Karpas-422 (cell line): ENCODE measurements around the gene GDPD2. TPM values are rescaled to one million over a fixed set of nuclear protein-coding genes. Genes with fewer than 3 reads are reported as not detected.
"Not testable (repeated sequence)": the region's sequence is repeated elsewhere in the genome, so short reads cannot be mapped to it uniquely, and the experiment has no call there.

ENCODE experiments used
- DNase-seq: peaks from one replicate; pipeline ENCODE4 v3.0.0-alpha.2; 2015
- H2AFZ ChIP-seq: fragments of 200-600 bp; sonication (generic); 2 replicates; pipeline ENCODE4 v1.6.1; 2014; ENCODE audit warnings: antibody characterized with exemption, low read length, mixed read lengths
- H3K27ac ChIP-seq: fragments of 200-600 bp; sonication (generic); 2 replicates; pipeline ENCODE4 v1.5.1; 2014; ENCODE audit warnings: mild to moderate bottlenecking, low read length, moderate library complexity
- H3K27me3 ChIP-seq: fragments of 200-600 bp; sonication (generic); 2 replicates; pipeline ENCODE4 v1.6.1; 2014; ENCODE audit warnings: low read length, mixed read lengths
- H3K36me3 ChIP-seq: fragments of 200-600 bp; sonication (generic); 2 replicates; pipeline ENCODE4 v1.6.1; 2014; ENCODE audit warnings: low read length, mixed read lengths; ENCODE audit not compliant: insufficient read depth
- H3K4me1 ChIP-seq: fragments of 200-600 bp; sonication (generic); 2 replicates; pipeline ENCODE4 v1.6.1; 2014; ENCODE audit warnings: mild to moderate bottlenecking, low read length, mixed read lengths
- H3K4me2 ChIP-seq: fragments of 200-600 bp; sonication (generic); 2 replicates; pipeline ENCODE4 v1.6.1; 2014; ENCODE audit warnings: low read length, low read depth, mild to moderate bottlenecking; ENCODE audit not compliant: poor library complexity, severe bottlenecking
- H3K4me3 ChIP-seq: fragments of 200-600 bp; sonication (generic); 2 replicates; pipeline ENCODE4 v1.5.1; 2014; ENCODE audit warnings: mild to moderate bottlenecking, antibody characterized with exemption, low read length, mixed read lengths
- H3K79me2 ChIP-seq: fragments of 200-600 bp; sonication (generic); 2 replicates; pipeline ENCODE4 v1.6.1; 2014; ENCODE audit warnings: mild to moderate bottlenecking, low read length, mixed read lengths
- H3K9ac ChIP-seq: fragments of 200-600 bp; sonication (generic); 2 replicates; pipeline ENCODE4 v1.6.0; 2014; ENCODE audit warnings: low read length
- H3K9me2 ChIP-seq: fragments of 200-600 bp; sonication (generic), shearing (Covaris generic); replicated peaks from 2 replicates; pipeline ENCODE4 v1.6.0; 2014; ENCODE audit warnings: mild to moderate bottlenecking, low read length, moderate library complexity; ENCODE audit not compliant: insufficient read depth
- H3K9me3 ChIP-seq: fragments of 300-700, 200-600 bp; sonication (generic); 2 replicates; pipeline ENCODE4 v1.6.1; 2014; ENCODE audit warnings: low read length, mixed read lengths
- H4K20me1 ChIP-seq: fragments of 200-600 bp; sonication (generic); 2 replicates; pipeline ENCODE4 v1.6.1; 2014; ENCODE audit warnings: mild to moderate bottlenecking, antibody characterized with exemption, low read length, low read depth; ENCODE audit not compliant: insufficient read depth
- total RNA-seq: library from RNA; depleted of rRNA; stranded (reverse); fragments of >200 nt; shearing (Covaris generic); gene quantifications from 2 replicates; pipeline ENCODE4 v1.2.3, GENCODE V29; 2014; ENCODE audit warnings: low replicate concordance; rRNA removed

The GDPD2 gene, protein sequence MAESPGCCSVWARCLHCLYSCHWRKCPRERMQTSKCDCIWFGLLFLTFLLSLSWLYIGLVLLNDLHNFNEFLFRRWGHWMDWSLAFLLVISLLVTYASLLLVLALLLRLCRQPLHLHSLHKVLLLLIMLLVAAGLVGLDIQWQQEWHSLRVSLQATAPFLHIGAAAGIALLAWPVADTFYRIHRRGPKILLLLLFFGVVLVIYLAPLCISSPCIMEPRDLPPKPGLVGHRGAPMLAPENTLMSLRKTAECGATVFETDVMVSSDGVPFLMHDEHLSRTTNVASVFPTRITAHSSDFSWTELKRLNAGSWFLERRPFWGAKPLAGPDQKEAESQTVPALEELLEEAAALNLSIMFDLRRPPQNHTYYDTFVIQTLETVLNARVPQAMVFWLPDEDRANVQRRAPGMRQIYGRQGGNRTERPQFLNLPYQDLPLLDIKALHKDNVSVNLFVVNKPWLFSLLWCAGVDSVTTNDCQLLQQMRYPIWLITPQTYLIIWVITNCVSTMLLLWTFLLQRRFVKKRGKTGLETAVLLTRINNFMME
- not detected in 2 replicates for total RNA-seq

- H3K79me2 ChIP-seq, result no peaks in the 10 kb centered on the region
- H3K4me1 ChIP-seq, result no peaks in the 10 kb centered on the region
- no peak within 1 kb of the TSS for H3K27ac ChIP-seq
- no peaks in the 10 kb centered on the region for H3K9me3 ChIP-seq
- no peak within 1 kb of the TSS for H2AFZ ChIP-seq
- H4K20me1 ChIP-seq, result no peaks in the 10 kb centered on the region
- no peak within 1 kb of the TSS for H3K9ac ChIP-seq
- H3K36me3 ChIP-seq, result no peaks in the 10 kb centered on the region
- peak; percentile 42 for DNase-seq
- H3K4me3 ChIP-seq, result no peak within 1 kb of the TSS
- no peaks in the 10 kb centered on the region for H3K9me2 ChIP-seq
- no peaks in the 10 kb centered on the region for H3K27me3 ChIP-seq
- H3K4me2 ChIP-seq, result no peak within 1 kb of the TSS
These were observed at the start of gene GDPD2 for GRCh38 chrX:70422851-70423341. Gene GDPD2, plus strand, starts transcription at chrX:70423314. Its CDS starts 1,671 bp downstream, at chrX:70424985.

GRCh38 chrX:70386235-70386634 is 36.9 kb upstream of the GDPD2 start:
- no peak for DNase-seq
- Histone ChIP-seq H3K79me2 (no peaks in the 10 kb centered on the region), H3K27me3 (no peaks in the 10 kb centered on the region), H3K4me2 (no peak overlapping the region), H2AFZ (no peak overlapping the region), H3K9me3 (peaks cover 7% of the 10 kb centered on the region), H3K4me1 (no peaks in the 10 kb centered on the region), H3K4me3 (no peak overlapping the region), H4K20me1 (no peaks in the 10 kb centered on the region), H3K9me2 (no peaks in the 10 kb centered on the region), H3K27ac (no peak overlapping the region), H3K9ac (no peak overlapping the region), H3K36me3 (peaks cover 14% of the 10 kb centered on the region)

DNA sequence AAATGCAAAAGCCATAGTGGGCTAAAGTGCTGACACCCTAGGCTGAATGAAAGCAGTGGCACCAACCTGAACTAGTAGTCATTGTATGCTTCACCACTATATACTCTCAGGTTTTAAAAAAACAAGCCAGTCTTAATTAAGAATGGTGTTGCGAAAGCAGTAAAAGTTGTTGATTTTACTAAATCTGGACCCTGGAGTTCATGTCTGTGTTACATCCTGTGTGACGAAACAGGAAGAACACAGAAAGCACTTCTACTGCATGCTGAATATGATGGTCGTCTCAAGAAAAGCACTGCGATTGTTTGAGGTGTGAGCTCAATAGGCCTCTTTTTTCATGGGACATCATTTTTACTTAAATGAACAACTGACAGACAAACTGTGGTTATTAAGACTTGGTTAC is 24.2 kb upstream of the GDPD2 start:
- Histone ChIP-seq H3K27ac (no peak overlapping the region), H3K4me1 (no peaks in the 10 kb centered on the region), H3K79me2 (no peaks in the 10 kb centered on the region), H3K4me3 (no peak overlapping the region), H3K9ac (no peak overlapping the region), H3K9me3 (no peaks in the 10 kb centered on the region; the same call in 1 of the 2 replicates), H3K36me3 (peaks cover 24% of the 10 kb centered on the region), H3K27me3 (no peaks in the 10 kb centered on the region), H3K9me2 (no peaks in the 10 kb centered on the region), H4K20me1 (no peaks in the 10 kb centered on the region), H3K4me2 (no peak overlapping the region), H2AFZ (no peak overlapping the region)
- no peak for DNase-seq

GRCh38 chrX:70400181-70400580 is 22.9 kb upstream of the GDPD2 start:
- not testable (repeated sequence) for H3K79me2 ChIP-seq, H4K20me1 ChIP-seq, H3K27me3 ChIP-seq, H3K4me3 ChIP-seq, H3K4me1 ChIP-seq, H3K4me2 ChIP-seq, H3K9ac ChIP-seq, DNase-seq, H3K9me3 ChIP-seq, H3K9me2 ChIP-seq, H2AFZ ChIP-seq, H3K27ac ChIP-seq
- H3K36me3 ChIP-seq, result peaks cover 21% of the 10 kb centered on the region

- Histone ChIP-seq H4K20me1 (no peaks in the 10 kb centered on the region), H3K9me3 (no peaks in the 10 kb centered on the region; the same call in 1 of the 2 replicates), H3K27me3 (no peaks in the 10 kb centered on the region), H2AFZ (no peak overlapping the region), H3K4me3 (no peak overlapping the region), H3K9ac (no peak overlapping the region), H3K4me1 (no peaks in the 10 kb centered on the region), H3K27ac (no peak overlapping the region), H3K79me2 (no peaks in the 10 kb centered on the region), H3K4me2 (no peak overlapping the region), H3K36me3 (peaks cover 21% of the 10 kb centered on the region), H3K9me2 (no peaks in the 10 kb centered on the region)
- no peak for DNase-seq
These were observed 20.4 kb upstream of the GDPD2 start for GRCh38 chrX:70402721-70403120.

DNA sequence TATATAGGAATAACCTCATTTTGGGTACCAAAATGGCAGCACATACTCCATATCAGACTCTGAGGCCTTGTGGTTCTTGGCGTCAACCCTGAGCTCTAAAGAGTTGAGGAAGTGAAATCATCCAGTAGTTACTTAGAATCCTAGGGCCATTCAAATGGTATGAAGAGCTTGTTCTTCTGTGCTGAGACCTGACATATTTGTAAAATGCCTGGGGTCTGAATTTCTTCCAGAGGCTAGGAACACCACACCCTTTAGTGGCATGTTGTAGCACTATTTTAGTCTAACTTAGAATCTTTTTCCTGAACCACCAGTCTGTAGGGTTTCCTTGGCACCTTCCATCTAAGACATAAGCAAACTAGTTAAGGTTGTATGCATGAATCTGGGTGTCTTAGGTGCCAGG is 18.1 kb upstream of the GDPD2 start:
- H4K20me1 ChIP-seq, result no peaks in the 10 kb centered on the region
- no peaks in the 10 kb centered on the region for H3K9me2 ChIP-seq
- DNase-seq, result no peak
- H2AFZ ChIP-seq, result no peak overlapping the region
- H3K79me2 ChIP-seq, result no peaks in the 10 kb centered on the region
- H3K4me1 ChIP-seq, result no peaks in the 10 kb centered on the region
- no peak overlapping the region for H3K4me3 ChIP-seq
- H3K9ac ChIP-seq, result no peak overlapping the region
- peaks cover 21% of the 10 kb centered on the region for H3K36me3 ChIP-seq
- H3K9me3 ChIP-seq, result no peaks in the 10 kb centered on the region
- H3K27me3 ChIP-seq, result no peaks in the 10 kb centered on the region
- no peak overlapping the region for H3K4me2 ChIP-seq
- no peak overlapping the region for H3K27ac ChIP-seq

DNA sequence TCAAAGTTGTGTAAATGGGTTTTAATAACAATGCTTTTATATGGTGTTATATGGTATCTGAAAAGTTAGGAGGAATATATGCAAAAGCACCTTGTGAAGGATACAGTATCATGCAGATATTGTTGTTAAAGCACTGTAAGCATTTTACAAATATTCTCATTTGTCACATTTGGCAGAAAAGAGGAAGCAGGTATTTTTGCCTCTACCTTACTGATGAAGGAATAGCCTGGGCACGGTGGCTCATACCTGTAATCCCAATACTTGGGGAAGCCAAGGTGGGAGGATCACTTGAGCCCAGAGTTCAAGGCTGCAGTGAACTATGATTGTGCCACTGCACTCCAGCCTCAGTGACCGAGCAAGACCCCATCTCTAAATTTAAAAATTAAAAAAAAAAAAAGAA is 12.2 kb upstream of the GDPD2 start:
- no peaks in the 10 kb centered on the region for H3K4me1 ChIP-seq

GRCh38 chrX:70411475-70411874 is 11.6 kb upstream of the GDPD2 start:
- H4K20me1 ChIP-seq, result no peaks in the 10 kb centered on the region
- H3K79me2 ChIP-seq, result no peaks in the 10 kb centered on the region

More for the DNA sequence above, 12.2 kb upstream of the GDPD2 start:
- no peak overlapping the region for H3K4me2 ChIP-seq
- no peaks in the 10 kb centered on the region for H3K9me2 ChIP-seq
- no peak for DNase-seq
- H3K27ac ChIP-seq, result no peak overlapping the region
- H4K20me1 ChIP-seq, result no peaks in the 10 kb centered on the region
- peaks cover 6% of the 10 kb centered on the region; the same call in 1 of the 2 replicates for H3K36me3 ChIP-seq
- H3K4me3 ChIP-seq, result no peak overlapping the region
- H3K9ac ChIP-seq, result no peak overlapping the region
- H3K27me3 ChIP-seq, result no peaks in the 10 kb centered on the region
- no peaks in the 10 kb centered on the region for H3K79me2 ChIP-seq
- H2AFZ ChIP-seq, result no peak overlapping the region
- no peaks in the 10 kb centered on the region for H3K9me3 ChIP-seq

More at GRCh38 chrX:70411475-70411874, 11.6 kb upstream of the GDPD2 start:
- Histone ChIP-seq H3K36me3 (peaks cover under 1% of the 10 kb centered on the region; the same call in 1 of the 2 replicates), H3K4me3 (no peak overlapping the region), H3K9me3 (no peaks in the 10 kb centered on the region), H3K27me3 (no peaks in the 10 kb centered on the region), H2AFZ (no peak overlapping the region), H3K4me2 (no peak overlapping the region), H3K9me2 (no peaks in the 10 kb centered on the region), H3K9ac (no peak overlapping the region), H3K4me1 (no peaks in the 10 kb centered on the region), H3K27ac (no peak overlapping the region)
- DNase-seq, result no peak
